ENCODE measurements around the gene SLC13A3. TPM values are rescaled to one million over a fixed set of nuclear protein-coding genes. Genes with fewer than 3 reads are reported as not detected.

The SLC13A3 gene
- total RNA-seq, 1 donor: 0.10 TPM

- peaks cover 8% of the 10 kb centered on the region for H3K4me1 ChIP-seq (ENCODE audit: insufficient read depth, low read length)
- no peak overlapping the region for H3K4me3 ChIP-seq (ENCODE audit: low read length)
- H3K9me3 ChIP-seq (ENCODE audit: low read depth, low read length): no peaks in the 10 kb centered on the region
- no peaks in the 10 kb centered on the region for H3K27me3 ChIP-seq (ENCODE audit: insufficient read depth, low read length)
Observed at GRCh38 chr20:46563170-46563859, 87.9 kb downstream of the SLC13A3 start.

DNA sequence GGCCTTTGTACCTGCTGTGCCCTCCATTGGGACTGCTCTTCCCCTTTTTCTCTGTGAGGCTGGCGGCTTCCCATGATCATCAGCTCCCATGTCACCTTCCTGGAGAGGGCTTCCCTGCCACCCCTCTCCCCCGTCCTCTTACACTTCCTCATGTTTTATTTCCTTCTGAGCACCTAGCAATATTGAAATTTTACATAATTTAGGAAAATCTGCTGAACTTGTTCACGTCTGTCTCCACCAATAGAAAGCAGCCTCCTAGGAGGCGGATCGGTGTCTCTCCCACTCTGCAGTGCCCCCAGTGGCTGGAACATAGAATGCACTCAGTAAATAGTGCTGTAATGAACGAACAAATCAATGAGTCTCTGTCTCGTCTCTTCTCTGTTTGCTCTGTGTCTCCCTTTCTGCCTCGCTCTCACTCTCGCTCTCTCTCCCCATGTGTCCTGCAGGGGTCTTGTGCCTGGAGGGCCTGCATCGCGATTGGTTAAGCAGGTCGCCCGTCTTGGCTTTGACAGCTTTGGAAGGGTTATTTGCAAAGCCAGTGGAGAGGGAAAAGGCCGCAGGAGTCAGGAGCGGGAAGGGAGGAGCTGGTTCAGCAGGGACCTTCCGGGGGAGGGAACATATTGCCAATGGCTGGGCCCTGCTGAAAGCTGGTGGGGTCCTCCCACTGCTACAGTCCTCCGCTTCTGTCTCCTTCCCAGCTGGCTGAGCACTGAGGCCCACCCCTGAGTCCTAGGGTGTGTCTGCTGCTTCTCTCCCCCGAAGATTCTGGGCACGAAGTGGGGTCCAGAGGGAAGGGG, 88.7 kb downstream of the SLC13A3 start:
- peaks cover 8% of the 10 kb centered on the region for H3K4me1 ChIP-seq (ENCODE audit: insufficient read depth, low read length)
- H3K9me3 ChIP-seq (ENCODE audit: low read depth, low read length): no peaks in the 10 kb centered on the region
- H3K4me3 ChIP-seq (ENCODE audit: low read length): no peak overlapping the region
- no peaks in the 10 kb centered on the region for H3K27me3 ChIP-seq (ENCODE audit: insufficient read depth, low read length)

GRCh38 chr20:46562009-46562372, 89.3 kb downstream of the SLC13A3 start:
- Histone ChIP-seq H3K4me3 (ENCODE audit: low read length) (no peak overlapping the region), H3K9me3 (ENCODE audit: low read depth, low read length) (no peaks in the 10 kb centered on the region), H3K27me3 (ENCODE audit: insufficient read depth, low read length) (no peaks in the 10 kb centered on the region), H3K4me1 (ENCODE audit: insufficient read depth, low read length) (peaks cover 8% of the 10 kb centered on the region)

- no peaks in the 10 kb centered on the region for H3K27me3 ChIP-seq (ENCODE audit: insufficient read depth, low read length)
- H3K9me3 ChIP-seq (ENCODE audit: low read depth, low read length): no peaks in the 10 kb centered on the region
- H3K4me1 ChIP-seq (ENCODE audit: insufficient read depth, low read length): peaks cover 8% of the 10 kb centered on the region
- H3K4me3 ChIP-seq (ENCODE audit: low read length): no peak overlapping the region
Observed at GRCh38 chr20:46559685-46560440, 91.4 kb downstream of the SLC13A3 start.

DNA sequence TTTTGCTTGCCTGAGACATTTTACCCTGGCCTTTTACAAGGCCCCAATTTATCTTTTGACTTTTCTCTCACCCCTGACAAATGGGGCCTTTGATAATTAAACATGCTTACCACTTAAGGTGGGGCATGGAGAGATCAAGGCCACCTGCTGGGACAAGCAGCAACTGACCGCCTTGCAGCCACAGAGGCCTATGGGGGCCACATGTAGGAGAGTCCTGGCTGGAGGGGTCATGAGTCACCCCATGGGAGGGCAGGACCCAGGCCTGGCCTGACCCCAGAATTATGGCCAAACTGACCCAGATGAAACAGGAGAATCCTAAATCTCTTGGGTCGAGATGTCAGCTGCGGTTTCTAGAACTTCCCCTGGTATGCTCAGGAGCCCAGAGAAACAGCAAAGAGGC, 92.3 kb downstream of the SLC13A3 start:
- Histone ChIP-seq H3K27me3 (ENCODE audit: insufficient read depth, low read length) (no peaks in the 10 kb centered on the region), H3K9me3 (ENCODE audit: low read depth, low read length) (no peaks in the 10 kb centered on the region), H3K4me3 (ENCODE audit: low read length) (no peak overlapping the region), H3K4me1 (ENCODE audit: insufficient read depth, low read length) (peaks cover 8% of the 10 kb centered on the region)

DNA sequence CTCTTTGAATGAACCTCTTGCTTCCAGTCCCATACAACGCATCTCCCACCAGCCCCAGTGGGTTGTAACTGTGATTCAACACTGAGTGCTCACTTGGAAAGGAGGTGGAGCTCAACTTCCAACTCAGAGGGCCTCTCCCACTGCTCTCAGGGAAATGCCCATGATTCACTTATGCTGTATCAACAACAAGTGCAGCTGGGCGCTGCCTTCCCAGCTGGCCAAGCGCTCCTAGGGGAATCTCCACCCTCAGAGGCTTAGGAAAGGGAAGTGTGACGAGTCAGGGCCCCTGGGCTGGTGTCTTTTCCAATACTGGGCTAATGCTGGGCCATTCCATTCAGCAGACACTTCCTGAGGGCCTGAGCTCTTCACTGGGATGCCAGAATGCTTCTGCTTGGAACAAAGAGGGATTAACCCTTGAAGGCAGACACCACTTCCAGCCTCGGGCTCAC, 92.7 kb downstream of the SLC13A3 start:
- Histone ChIP-seq H3K27me3 (ENCODE audit: insufficient read depth, low read length) (no peaks in the 10 kb centered on the region), H3K4me3 (ENCODE audit: low read length) (no peak overlapping the region), H3K9me3 (ENCODE audit: low read depth, low read length) (no peaks in the 10 kb centered on the region), H3K4me1 (ENCODE audit: insufficient read depth, low read length) (peaks cover 9% of the 10 kb centered on the region)

GRCh38 chr20:46557231-46557956, 93.9 kb downstream of the SLC13A3 start:
- no peak overlapping the region for H3K4me3 ChIP-seq (ENCODE audit: low read length)
- H3K27me3 ChIP-seq (ENCODE audit: insufficient read depth, low read length): no peaks in the 10 kb centered on the region
- H3K9me3 ChIP-seq (ENCODE audit: low read depth, low read length): no peaks in the 10 kb centered on the region
- H3K4me1 ChIP-seq (ENCODE audit: insufficient read depth, low read length): peaks cover 16% of the 10 kb centered on the region

DNA sequence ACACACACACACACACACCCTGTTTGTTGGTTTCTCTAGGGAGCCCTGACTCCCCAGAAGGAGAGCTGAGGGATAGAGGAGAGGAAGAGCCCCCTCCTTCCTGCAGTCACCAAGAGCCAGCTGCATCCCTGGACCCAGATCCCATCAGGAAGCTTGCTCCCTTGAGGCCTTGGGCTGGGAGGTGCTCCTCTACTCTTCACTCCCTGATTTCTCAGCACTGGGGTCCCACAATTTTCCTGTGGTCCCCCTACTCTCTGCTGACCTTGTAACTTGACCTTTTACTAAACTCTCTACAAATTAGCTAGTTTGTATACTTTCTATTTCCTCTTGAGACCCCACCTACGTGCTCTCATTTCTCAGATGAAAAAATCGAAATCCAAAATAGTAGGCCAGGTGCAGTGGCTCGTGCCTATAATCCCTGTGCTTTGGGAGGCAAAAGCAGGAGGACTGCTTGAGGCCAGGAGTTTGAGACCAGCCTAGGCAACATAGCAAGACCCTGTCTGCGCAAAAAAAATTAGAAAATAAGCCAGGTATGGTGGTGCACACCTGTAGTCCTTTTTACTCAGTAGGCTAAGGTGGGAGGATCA, 95.8 kb downstream of the SLC13A3 start:
- Histone ChIP-seq H3K27me3 (ENCODE audit: insufficient read depth, low read length) (no peaks in the 10 kb centered on the region), H3K9me3 (ENCODE audit: low read depth, low read length) (no peaks in the 10 kb centered on the region), H3K4me1 (ENCODE audit: insufficient read depth, low read length) (peaks cover 29% of the 10 kb centered on the region), H3K4me3 (ENCODE audit: low read length) (no peak overlapping the region)

DNA sequence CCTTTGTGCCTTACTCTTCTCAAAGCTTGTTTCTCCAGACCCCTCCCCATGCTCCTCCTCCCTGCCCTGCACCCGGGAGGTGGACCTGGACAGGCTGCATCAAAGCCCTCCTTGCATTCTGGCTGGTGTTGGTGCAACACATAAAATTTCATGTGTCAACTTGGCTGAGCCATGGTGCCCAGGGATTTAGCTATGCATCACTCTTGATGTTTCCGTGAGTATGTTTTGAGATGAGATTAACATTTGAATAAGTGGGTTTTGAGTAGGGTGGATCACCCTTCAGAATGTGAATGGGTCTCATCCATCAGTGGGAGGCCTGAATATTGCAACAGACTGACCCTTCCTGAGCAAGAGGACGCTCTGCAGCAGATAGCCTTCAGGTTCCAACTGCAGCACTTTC, 96.4 kb downstream of the SLC13A3 start:
- Histone ChIP-seq H3K9me3 (ENCODE audit: low read depth, low read length) (no peaks in the 10 kb centered on the region), H3K4me1 (ENCODE audit: insufficient read depth, low read length) (peaks cover 33% of the 10 kb centered on the region), H3K4me3 (ENCODE audit: low read length) (no peak overlapping the region), H3K27me3 (ENCODE audit: insufficient read depth, low read length) (no peaks in the 10 kb centered on the region)

GRCh38 chr20:46553926-46554325, 97.3 kb downstream of the SLC13A3 start:
- no peak overlapping the region for H3K4me3 ChIP-seq (ENCODE audit: low read length)
- peaks cover 33% of the 10 kb centered on the region for H3K4me1 ChIP-seq (ENCODE audit: insufficient read depth, low read length)
- H3K27me3 ChIP-seq (ENCODE audit: insufficient read depth, low read length): no peaks in the 10 kb centered on the region
- no peaks in the 10 kb centered on the region for H3K9me3 ChIP-seq (ENCODE audit: low read depth, low read length)

GRCh38 chr20:46552460-46553420, 98.5 kb downstream of the SLC13A3 start:
- no peak overlapping the region for H3K4me3 ChIP-seq (ENCODE audit: low read length)
- no peaks in the 10 kb centered on the region for H3K9me3 ChIP-seq (ENCODE audit: low read depth, low read length)
- no peaks in the 10 kb centered on the region for H3K27me3 ChIP-seq (ENCODE audit: insufficient read depth, low read length)
- H3K4me1 ChIP-seq (ENCODE audit: insufficient read depth, low read length): peaks cover 33% of the 10 kb centered on the region

DNA sequence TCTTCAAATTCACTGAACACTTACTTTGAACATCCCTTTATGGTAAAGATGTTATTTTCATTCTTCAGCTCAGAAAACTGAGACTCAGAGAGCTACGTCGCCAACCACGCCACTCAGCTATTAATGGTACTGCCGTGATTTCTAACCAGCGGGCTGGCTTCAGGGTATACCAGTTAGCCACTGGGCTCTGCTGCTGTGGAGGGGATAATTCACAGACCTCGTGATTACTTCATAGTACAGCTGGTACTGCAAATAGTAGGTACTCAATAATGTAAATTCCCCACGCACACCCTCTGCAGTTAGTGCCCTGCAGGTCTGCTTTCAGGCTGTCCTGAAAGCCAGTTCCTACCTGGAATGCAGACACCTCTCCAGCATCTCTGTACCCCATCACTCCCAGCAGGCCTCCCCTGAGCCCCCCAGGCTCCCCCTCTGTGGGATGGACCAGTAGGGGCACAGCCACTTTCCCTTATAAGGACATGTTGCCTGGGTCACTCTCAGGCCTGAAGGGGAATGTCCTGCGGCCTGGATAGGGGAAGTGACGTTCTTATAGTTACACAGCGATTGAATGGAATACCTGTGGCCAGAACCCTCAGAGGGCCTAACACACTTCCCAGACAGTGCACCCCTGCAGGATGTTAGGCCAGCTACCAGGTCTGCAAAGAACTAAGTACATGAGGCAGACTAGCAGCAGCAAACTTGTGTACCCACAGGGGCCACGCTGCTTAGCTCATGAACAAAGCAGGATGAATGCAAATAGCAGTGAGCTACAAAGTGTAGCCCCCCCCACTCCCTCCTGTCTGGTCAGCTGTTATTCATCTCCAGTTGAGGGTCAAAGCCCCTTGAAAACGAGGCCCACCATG, 99.5 kb downstream of the SLC13A3 start:
- no peaks in the 10 kb centered on the region for H3K27me3 ChIP-seq (ENCODE audit: insufficient read depth, low read length)
- peaks cover 33% of the 10 kb centered on the region for H3K4me1 ChIP-seq (ENCODE audit: insufficient read depth, low read length)
- H3K4me3 ChIP-seq (ENCODE audit: low read length): no peak overlapping the region
- H3K9me3 ChIP-seq (ENCODE audit: low read depth, low read length): no peaks in the 10 kb centered on the region

DNA sequence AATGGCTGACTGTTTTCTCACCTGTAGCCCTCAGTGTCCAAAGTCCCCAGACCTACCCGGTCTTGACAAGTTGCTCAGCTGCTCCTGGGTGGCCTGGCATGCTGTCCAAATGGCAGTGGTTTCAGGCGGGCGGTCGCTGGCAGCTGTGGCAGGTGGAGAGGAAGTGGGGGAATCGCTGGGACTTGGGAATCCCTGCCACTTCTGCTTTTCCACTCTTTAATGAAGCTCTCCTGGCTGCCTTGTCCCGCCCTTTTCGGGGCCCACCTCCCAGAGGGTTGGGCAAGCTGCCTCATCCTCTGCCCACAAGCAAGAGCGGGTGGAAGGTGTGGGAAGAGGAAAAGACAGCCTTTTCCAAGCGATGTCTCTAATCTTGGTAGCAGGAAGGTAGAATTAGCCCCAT, 100.8 kb downstream of the SLC13A3 start, which contains the start of gene OCSTAMP:
TSS of gene OCSTAMP (minus strand) at position 194 of the 400 bp plus-strand sequence. CDS start at position 100, 94 bp downstream.
- Histone ChIP-seq H3K4me1 (ENCODE audit: insufficient read depth, low read length) (peaks cover 39% of the 10 kb centered on the region), H3K27me3 (ENCODE audit: insufficient read depth, low read length) (no peaks in the 10 kb centered on the region), H3K4me3 (ENCODE audit: low read length) (no peak within 1 kb of the TSS), H3K9me3 (ENCODE audit: low read depth, low read length) (no peaks in the 10 kb centered on the region)

All from mononuclear cell (primary cell).